Stimulated activated CD4-positive, alpha-beta T cell treated with anti-CD3 and anti-CD28 coated beads, Interleukin-2, amount 100 ng/mL, for 4 hours (primary cell): ENCODE data around the gene SH3GL1.

ENCODE experiments used
- DNase-seq: peaks from one replicate; pipeline ENCODE4 v3.0.0-alpha.2; 2020; ENCODE audit warnings: low read depth

The SH3GL1 gene

DNA sequence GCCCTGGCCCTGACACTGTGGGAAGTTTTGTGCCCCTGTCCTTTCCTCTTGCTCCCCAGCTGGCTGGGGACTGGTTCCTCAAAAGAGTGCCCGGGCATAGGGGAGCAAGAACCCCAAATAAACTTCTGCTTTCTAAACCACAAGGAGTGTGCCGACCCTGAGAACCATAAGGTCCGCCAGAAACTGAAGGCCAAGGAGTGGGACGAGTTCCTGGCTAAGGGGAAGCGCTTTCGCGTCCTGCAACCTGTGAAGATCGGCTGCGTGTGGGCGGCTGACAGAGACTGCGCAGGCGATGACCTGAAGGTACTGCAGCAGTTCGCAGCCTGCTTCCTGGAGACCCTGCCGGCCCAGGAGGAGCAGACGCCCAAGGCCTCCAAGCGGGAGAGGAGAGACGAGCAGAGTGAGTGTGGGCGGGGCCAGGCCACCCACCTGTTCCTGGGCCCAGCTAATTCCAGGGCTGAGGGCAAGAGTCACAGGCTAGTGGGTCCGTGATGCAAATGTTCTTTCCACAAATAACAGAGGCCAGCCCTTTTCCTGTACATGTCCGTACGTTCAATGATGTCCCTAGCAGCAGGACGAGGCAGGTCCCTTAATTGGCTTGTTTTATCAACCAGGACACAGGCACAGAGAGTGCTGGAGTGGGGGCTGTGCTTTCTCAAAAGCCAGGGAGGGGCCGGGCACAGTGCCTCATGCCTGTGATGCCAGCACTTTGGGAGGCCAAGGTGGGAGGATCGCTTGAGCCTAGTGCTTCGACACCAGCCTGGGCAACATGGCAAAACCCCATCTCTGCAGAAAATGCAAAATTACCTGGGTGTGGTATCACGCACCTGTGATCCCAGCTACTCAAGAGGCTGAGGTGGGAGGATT, 31.7 kb upstream of the SH3GL1 start:
- DNase-seq = no peak

DNA sequence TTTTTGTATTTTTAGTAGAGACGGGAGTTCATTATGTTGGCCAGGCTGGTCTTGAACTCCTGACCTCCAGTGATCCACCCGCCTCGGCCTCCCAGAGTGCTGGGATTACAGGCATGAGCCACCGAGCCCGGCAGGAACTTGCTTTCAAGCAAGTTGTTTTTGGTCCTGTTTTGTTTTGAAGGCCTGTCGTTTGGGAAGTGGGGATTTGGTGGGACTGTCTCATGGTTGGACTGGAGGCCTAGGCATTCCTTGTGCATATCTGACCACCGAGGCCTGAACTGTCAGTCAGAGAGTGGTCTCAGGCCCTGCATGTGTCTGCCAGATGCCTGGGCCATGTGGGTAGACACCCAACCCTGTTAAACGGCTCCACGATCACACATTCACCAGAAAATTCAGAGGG, 30.9 kb upstream of the SH3GL1 start:
- DNase-seq = no peak

DNA sequence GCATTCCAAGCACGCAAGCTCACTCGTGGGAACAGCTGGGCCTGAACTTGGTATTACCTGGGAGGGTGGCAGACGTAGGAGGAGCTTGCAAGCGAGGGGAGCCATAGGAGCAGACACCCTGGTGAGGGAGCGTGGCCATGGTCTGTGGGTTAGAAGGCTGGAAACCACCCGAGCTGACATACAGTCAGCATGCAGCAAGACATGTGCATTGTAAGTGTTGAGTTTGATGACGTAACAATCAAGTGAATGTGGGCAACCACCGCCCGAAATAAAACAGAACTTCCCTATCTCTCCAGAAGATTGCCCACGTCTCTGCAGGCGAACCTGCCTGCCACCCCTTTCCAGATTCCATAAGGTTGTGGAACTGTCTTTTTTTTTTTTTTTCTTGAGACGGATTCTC, 30.4 kb upstream of the SH3GL1 start:
- no peak for DNase-seq

DNA sequence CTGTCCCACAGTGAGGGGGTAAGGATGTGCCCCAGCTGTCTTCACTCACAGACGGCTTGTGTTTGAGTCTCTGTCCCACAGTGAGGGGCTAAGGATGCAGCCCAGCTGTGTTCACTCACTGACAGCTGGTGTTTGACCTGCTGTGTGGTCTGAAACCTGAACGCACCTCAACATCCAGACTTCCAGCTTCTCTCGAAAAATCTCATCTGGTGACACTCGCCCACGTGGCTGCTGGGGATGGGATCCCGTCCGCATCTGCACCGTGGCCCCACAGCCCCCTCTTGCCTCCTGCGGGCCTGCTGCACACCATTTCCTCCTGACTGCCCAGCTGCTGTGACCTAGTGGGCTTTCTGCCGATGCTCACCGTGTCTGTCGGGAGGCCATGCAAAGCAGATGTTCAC, 29.4 kb upstream of the SH3GL1 start:
- DNase-seq = no peak

DNA sequence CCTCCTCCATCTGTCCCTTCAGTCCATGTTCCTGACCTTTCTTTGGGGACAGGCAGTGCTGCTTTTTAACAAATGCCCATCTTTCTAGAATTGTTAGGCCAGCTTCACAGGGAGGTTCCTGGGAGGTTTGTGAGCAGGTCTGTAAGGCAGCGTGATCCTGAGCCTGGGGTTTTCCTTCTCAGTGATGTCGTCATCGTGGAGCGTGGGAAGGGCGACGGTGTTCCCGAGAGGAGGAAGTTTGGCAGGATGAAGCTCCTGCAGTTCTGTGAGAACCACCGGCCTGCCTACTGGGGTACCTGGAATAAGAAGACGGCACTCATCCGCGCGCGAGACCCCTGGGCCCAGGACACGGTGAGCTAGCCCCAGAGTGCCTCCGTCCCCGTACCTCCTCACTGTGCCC, 28.9 kb upstream of the SH3GL1 start:
- DNase-seq = no peak

DNA sequence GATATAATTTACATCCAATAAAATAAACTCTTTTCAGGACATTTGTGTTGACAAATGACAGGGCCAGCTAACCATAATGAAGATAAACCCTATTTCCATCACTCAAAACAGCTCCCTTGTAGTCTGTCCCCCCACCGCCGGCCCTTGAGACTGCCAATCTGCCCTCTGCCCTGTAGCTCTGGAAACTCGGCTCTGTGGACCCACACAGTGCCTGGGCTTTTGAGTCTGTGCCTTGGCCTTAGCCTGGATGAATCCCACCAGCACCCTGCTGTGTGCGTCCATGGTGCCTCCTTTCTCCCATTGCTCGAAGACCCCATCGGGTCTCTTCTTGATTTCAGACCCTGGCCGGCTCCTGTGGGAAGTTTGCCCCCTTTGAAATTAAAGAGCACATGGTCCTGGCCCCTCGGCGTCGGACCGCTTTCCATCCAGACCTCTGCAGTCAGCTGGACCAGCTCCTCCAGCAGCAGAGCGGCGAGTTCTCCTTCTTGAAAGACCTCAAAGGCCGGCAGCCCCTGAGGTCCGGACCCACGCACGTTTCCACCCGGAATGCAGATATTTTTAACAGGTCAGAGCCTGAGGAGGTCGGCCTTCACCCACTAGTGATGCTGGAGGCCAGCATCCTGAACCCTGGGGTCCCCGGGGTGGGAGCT, 28.1 kb upstream of the SH3GL1 start:
- no peak for DNase-seq

DNA sequence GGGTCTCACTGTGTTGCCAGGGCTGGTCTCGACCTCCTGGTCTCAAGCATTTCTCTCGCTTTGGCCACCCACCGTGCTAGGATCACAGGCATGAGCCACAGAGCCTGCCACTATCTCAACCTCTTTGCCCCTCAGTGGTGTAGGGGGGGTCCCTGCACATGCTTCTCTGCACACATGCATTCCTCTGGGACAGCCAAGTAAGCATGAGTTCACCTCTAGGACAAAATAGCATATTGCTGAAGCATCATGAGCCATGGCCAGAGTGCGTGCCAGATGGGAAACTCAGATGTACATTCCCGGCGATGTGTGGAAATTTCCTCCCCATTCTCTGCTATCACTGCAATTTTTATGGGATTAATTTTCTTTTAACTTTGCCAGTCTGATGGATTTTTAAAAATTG, 25.2 kb upstream of the SH3GL1 start:
- no peak for DNase-seq

DNA sequence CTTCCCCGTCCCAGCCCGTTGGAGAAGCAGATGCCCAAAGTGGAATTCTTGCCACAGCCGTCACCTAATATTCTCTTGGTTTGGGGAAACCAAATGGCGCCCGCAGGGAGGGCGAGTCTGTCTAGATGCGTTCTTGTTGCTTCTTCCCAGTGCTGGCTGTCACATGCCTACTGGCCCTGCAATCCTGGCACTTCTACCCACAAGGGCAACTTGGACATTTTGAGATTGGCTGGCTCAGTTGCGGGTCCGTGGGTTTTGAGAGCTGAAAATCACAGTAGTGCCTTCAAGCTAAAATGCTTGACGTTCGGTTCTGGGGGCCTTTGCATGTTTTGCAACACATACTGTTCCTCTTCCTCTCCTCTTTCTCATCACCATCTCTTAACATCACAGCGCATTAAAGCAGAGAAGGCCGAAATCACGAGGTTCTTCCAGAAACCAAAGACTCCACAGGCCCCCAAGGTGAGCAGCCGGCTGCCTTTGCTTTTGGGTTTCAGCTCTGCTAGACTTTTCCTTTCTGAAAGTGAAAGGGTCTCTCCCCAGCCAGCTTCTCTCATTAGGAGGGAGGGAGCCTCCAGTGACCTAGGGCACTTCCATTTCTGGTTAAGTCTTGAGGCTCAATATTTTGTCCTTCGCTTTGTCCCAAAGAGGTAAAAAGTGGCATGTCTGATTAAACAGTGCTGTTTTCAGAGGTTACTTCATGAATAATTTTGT, 23.2 kb upstream of the SH3GL1 start:
- no peak for DNase-seq

DNA sequence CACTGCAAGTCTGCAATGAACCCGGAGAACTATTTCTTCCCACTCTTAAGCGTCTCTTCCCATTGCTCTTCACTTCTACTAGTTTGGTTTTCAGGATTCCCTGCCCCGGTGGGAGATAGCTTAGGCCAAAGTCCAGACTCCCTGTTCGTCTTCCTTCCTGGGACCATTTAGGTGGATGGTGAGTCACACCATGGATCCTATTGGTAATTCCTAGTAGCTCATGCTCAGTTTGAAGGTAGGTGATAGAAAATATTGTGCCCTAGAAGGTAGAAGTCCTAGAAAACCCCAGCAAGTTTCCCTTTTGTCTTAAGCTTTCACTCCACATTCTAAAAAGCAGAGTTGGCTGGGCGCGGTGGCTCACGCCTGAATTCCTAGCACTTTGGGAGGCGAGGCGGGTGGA, 15.9 kb upstream of the SH3GL1 start:
- no peak for DNase-seq

DNA sequence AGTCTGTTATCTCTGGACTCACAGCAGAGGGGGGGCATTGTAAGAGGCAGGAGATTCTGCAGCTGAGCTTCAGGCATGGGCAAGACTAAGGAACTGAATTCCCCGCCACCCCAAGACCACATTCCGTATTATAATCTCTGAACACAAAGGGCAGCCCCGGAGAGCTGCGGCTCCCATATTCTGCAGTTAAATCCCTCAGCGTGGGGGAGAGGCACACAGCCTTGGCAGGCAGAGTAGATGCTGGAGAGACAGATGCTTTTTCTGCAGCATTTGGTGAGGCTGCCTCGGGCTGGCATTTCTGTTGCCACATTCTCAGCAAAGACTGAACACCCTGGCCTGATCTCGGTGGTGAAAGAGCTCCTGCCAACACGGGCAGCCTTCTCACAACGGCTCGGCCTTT, 15.0 kb upstream of the SH3GL1 start:
- no peak for DNase-seq

DNA sequence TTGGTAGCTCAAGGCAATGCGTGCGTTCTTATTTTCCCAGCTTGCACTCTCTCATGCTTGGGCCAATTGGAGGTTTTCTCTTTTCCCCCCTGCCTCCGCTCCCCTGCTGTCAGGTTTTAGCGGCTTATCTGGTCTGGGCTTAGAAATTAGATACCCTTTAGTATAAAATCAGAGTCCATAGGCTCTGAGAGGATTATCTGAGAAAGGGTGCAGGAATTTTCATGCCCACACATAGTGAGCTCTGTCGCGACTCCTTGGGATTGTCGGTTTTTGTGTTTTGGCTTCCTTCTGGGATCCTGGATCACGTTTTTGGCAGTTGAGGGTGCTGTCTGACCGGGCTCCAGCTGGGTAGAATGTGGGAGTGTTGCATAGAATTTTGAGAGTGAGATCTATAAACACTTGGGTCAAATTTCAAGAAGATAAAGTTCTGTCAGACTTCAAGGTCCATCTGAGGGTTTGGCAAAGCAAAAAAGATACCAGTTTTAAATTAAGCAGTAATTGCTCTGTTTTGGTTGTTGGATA, 14.5 kb upstream of the SH3GL1 start:
- DNase-seq = no peak

DNA sequence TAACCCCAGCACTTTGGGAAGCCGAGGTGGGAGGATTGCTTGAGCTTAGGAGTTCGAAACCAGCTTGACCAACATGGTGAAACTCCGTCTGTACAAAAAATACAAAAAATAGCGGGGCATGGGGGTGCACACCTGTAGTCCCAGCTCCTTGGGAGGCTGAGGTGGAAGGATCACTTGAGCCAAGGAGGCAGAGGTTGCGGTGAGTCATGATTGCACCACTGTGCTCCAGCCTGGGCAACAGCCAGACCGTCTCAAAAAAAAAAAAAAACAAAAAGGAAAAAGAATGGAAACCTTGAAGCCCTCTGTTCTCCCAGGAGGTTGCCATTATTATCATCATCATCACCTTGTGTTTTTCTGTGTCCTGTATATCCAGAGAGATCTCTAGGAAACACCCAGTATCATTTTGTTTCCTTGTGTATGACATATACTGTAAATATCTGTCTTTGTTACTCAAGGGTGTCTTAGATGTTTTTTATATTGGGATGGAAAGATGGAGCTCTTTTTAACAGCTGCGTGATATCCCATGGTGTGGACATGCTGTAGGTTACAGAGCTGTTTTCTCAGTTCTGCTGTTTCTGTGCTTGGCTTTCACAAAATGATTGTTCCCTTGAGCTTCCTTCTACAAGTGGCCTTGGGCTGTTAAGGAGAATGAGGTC, 13.9 kb upstream of the SH3GL1 start:
- no peak for DNase-seq

DNA sequence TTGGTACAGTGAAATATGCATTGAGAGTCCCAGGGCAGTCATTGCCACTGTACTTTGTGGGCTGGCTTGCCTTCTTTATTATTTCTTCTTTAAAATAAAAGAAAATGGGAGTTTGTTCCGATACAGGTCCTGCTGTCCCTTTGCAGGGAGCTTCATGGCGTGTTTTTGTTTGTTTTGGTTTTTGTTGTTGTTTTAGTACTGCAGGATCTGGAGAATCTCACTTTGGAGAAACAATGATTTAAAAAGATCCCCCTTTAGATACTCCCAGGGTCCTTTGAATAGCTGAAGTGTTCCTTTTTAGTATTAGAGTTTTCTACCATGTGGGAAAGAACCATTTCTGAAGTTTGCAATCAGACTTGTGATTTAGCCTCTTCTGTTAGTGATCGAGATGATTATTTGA, 13.2 kb upstream of the SH3GL1 start:
- DNase-seq = no peak

DNA sequence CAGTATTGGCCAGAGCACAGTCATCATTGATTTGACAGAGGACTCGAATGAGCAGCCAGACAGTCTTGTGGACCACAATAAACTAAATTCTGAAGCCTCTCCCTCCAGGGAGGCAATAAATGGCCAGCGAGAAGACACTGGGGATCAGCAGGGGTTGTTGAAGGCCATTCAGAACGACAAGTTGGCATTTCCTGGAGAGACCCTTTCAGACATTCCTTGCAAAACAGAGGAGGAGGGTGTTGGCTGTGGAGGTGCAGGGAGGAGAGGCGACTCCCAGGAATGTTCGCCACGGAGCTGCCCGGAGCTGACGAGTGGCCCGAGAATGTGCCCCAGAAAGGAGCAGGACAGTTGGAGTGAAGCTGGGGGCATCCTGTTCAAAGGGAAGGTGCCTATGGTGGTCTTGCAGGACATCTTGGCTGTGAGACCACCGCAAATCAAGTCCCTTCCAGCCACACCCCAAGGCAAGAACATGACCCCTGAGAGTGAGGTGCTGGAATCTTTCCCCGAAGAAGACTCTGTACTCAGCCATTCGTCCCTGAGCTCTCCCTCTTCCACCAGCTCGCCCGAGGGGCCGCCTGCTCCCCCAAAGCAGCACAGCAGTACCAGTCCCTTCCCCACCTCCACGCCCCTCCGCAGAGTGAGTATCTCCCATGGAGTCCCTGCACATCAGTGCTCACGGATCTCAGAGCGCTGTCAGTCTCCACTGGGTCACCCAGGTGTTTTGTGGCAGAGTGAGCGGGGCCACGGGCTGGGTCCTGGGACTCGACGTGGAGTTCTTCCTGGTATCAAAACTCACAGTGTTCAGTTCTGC, 9.0 kb upstream of the SH3GL1 start:
- DNase-seq = no peak

DNA sequence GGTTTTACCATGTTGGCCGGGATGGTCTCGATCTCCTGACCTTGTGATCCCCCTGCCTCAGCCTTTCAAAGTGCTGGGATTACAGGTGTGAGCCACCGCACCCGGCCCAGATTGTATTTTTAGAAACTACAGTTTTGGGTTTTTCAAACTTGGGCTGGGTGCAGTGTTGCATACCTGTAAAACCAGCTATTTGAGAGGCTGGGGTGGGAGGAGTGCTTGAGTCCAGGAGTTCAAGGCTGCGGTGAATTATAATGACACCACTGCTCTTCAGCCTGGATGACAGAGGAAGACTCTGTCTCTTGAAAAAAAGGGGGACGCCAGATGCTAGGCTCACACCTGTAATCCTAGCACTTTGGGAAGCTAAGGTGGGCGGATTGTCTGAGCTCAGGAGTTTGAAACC, 6.3 kb upstream of the SH3GL1 start:
- DNase-seq = no peak

DNA sequence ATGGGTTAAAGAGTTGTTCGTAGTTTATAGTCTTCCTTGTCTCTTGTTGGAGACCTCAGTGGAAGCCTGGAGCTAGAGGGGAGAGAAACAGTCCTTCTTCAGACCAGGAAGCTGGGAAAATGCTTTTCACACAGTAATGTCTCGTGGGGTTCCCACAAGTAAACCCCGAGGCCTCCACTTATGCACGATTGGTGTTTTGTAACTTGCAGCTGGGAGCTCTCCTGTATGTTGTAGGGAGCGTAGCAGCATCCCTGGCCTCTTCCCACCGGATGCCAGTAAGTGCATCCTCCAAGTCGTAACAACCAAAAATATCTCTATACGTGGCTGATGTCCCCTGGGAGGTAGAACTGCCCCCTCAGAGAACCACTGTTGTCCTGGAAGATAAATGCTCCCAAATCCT, 5.6 kb upstream of the SH3GL1 start:
- DNase-seq = no peak

DNA sequence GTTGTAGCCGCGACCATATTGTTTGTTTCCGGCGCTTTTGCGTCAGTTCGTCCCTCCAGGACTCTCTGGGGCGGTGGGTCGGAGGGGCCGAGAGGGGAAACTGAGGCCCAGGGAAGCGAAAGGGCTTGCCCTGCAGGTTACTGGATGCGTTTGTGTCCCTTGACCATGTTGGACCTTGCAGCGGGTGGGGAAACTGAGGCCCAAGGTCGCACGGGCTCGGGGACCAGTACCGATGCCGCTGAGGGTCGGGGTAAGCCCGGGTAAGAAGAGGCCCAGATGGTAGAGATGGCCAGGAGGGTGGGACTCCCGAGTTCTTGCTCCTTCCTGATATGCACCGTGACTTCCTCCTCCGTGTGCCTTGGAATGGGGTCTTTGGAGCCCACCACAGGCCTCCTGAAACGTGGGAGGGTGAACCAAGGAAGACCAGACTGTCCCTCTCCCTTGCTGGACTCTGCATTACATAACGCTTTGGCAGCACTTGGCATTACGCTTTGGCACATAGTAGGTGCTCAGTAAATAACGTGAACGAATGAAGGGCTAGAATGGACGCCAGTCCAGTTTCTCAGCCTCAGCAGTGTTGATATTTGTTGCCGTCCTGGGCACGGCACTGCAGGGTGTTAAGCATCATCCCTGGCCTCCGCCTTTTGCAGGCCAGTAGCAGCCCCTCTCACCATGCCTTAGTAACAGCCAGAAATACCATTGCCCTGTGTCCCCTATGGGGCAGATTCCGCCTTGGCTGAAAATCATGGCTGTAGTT, 2.8 kb upstream of the SH3GL1 start:
- no peak for DNase-seq

DNA sequence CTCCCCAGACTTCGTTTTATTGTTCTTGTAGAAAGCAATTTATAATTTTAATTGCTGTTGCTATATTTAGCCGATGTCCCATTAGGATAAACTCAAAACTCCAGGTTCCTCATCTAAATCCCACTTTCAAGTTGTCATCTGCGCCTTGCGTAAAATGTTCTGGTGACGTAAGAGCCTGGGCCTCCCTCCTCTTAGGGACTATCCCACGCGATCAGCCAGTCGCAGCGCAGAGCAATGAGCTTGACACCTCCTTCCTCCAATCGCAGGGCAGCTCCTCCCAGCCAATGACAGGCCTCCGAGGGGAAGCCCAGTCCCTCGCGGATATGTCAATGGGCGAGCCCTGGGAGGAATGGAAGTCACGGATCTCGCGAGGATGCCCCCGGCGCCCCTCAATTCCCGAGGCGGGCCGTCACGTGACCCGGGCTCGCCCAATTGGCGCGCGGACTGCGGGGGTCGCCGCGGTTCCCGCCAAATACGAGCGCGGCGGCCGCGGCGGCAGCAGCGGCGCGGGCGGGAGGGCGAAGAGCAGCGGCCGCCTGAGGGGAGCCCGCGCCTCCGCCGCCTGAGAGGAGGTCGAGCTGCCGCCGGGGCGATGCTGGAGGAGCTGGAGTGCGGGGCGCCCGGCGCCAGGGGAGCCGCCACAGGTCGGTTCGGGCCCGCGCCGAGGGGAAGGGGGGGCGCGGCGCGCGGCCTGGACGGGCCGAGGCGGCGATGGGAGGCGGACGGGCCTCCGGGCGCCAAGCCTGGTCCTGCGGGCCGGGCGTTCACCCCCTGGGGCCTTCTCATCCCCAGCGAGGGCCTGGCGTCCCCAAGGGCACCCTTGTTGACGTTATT, 2.0 kb upstream of the SH3GL1 start, which contains the start of gene CHAF1A:
CHAF1A (plus strand) TSS at position 470 of the 834 bp plus-strand sequence; CDS start at position 593, 123 bp downstream.
- peak; percentile 99 for DNase-seq

DNA sequence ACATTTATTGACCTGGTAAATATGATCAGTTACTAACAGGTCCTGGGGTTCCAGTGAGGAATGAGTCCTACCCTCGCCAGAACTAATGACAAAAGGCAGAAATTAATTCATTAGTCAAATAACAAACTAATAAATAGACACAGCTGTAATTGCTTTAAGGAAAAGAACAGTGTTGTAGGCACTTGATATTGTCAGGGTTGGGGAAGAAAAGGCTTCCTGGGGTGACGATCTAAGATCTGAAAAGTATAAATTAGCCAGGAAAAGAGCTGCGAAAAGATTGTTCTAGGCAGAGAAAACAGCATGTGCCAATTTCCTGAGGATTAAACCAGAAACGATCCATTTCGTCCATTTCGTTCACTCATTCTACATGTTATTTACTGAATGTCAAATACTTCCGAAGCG, 1.4 kb upstream of the SH3GL1 start:
- DNase-seq = no peak

DNA sequence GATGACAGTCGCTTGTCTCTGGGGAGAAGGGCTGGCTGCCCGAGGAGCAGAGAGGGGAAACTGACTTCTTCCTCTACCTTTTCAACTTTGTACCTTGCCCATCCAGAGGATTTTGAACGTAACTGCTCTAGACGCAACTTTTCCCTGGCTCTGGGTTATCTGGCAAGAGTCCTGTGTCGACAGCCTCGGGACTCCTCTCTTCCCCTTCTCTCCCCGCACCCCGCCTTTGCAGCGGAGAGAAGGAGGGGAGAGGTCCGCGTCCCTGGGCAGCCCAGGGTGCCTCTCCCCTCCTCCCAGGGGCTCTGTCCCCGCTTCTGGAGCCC, 574 bp downstream of the SH3GL1 start:
- no peak for DNase-seq
